GOT3 (cell line): ENCODE data around the gene CCNF.

Experiments
- DNase-seq: peaks from one replicate; lab custom pipeline; 2025; ENCODE audit warnings: mixed read lengths; lab: John Stamatoyannopoulos, UW

CCNF gene

DNA sequence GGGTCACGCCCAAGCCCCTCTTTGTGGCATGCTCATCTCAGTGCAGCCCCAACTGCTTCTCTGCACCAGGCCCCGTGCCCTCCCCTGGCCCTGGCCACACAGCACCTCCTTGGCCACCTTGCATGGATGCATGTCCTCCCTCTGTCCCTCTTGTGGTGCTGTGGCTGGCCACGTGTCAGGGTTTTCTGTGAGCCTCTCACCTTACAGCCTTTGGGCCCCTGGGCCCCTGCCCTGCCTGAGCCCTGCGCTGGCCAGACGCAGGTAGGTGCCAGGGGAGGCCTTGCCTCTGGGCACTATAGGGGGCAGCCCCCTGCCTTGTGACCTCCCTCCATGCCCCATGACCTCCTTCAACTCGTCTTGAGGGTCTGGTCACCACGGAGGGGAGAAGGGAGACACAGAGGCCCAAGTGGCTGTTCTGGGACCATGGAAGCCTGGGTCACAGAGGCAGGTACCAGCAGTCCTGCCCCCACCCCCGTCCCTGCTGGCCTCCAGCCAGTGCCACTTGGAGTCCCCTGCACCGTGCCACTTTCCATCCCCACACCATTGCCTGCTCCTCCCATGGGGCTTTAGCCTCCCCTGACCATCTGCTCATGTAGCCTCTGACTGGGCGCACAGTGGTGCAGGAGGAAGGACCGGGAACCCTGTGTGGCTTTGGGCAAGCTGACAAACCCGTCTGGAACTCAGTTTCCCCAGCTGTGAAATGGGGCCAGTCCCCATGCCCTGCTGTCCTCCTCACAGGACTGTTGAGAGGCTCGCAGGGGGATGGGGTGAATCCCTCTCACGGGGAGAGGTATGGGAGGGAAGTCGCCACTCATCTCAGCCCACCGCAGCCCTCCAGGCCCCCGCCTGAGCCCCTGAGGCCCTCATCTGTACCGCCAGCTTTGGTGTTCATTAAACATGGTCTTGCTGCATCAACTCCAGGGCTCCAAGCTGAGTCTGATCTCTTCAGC is 73.0 kb downstream of the CCNF start:
- DNase-seq, result no peak

DNA sequence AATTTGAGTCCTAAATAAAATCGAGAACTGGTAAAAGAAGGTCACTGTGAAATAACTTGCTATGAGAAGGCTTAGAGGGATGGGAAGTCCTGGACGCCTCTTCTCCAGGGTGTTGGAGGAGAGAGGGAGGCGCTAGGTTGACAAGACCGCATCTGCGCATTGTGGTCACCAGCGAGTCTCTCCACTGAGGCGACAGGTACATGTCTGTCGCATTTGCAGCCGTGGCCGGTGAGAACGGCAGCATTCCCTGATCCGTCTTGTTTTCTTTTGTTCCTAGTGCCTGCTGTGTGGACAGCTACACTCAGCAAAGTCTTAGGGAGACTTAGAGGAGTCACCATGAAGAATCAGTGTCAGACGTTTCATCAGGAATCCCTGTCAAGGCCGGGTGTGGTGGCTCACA is 76.4 kb downstream of the CCNF start:
- no peak for DNase-seq

DNA sequence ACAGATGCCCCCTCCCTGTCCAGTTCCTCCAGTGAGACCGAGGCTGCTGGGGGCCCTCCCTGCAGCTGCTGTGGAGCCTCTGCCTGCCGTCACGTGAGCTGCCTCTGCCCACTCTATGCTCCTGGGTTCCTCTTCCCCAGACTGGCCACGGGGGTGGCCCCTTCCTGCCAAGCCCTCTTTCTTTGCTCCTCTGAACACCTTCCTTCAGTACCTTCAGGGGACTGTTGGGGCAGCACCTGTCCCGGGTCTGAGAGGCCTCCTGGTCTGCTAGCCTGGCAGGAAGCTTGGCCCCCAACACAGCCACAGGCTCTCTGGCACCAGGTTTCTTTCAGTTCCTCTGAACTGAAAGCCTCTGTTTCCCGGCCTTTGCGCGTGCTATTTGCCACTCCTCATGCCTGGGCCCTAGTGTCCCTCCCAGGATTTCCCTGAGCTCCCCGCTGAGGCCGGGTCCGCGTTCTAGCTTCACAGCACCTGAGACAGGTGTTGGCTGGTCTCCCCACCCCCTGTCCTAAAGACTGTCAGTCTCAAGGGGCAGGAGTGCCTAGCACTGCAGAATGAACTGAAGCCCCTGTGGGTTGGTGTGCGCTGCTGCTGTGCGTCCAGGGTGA is 77.9 kb downstream of the CCNF start:
- no peak for DNase-seq

DNA sequence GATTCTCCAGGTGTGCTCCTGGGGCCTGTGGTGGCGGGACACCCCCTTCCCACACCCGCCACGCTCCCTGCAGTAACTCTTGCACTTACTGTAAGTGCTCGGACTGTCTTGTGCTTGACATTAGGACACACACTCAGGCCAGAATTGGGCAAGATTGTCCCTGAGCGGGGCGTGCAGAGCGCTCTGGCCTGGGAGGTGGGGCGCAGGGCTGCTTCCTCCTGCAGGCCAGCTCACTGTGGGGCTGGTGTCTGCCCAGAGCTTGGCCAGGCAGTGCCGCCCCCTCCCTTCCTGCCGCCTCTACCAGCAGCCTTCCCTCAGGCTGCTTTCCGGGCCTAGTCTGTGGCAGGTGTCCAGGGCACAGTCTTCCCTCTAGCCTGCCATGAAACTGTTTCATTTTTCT is 78.4 kb downstream of the CCNF start:
- no peak for DNase-seq
